Endothelial cell of umbilical vein (primary cell): ENCODE measurements around the gene ST6GALNAC2. TPM values are rescaled to one million over a fixed set of nuclear protein-coding genes. Genes with fewer than 3 reads are reported as not detected.
"Not testable (repeated sequence)": the region's sequence is repeated elsewhere in the genome, so short reads cannot be mapped to it uniquely, and the experiment has no call there.

Experiments used
- BruUV-seq: library from RNA; stranded (reverse); fragments of 400-500 nt; replicated peaks from 2 replicates; lab custom pipeline; 2021; lab: Mats Ljungman, UMichigan
- CTCF ChIA-PET: fragments of 300-600, 350-600 bp; sonication (Branson Sonifier 250); formaldehyde crosslinking; loops from one replicate; lab custom pipeline; 2021; ENCODE audit warnings: antibody characterized with exemption, inconsistent platforms; lab: Charles Lee
- POLR2A ChIA-PET: fragments of 300-600, 350-600 bp; sonication (Branson Sonifier 250); formaldehyde crosslinking; loops from one replicate; lab custom pipeline; 2021; ENCODE audit warnings: antibody characterized with exemption, inconsistent platforms; lab: Charles Lee
- DNase-seq: peaks from one replicate; pipeline ENCODE4 v3.0.0-alpha.2; 2011; ENCODE audit warnings: low read depth, low spot score
- FAIRE-seq: peaks from 2 replicates; lab custom pipeline; 2011; peaks lifted over from hg19 to GRCh38; lab: Jason Lieb, UNC
- H2AFZ ChIP-seq: 2 replicates; pipeline ENCODE4 v1.6.0; 2012; ENCODE audit warnings: low read depth, low read length, control low read depth, inconsistent platforms
- H3K27ac ChIP-seq: 2 replicates; pipeline ENCODE4 v1.5.1; 2011; ENCODE audit warnings: low read depth, mild to moderate bottlenecking, control low read depth, low read length, moderate library complexity; ENCODE audit not compliant: insufficient read depth
- H3K27me3 ChIP-seq, 2 experiments: 2 replicates each; pipeline versions ENCODE4 v1.6.0 to v1.6.1; 2011; ENCODE audit warnings: low read length in 2 of 2, mixed read lengths in 1 of 2; ENCODE audit not compliant: control insufficient read depth in 2 of 2, insufficient read depth in 2 of 2
- H3K36me3 ChIP-seq, 2 experiments: 2 replicates in 1 of 2; 3 replicates in 1 of 2; pipeline ENCODE4 v1.5.1; 2011; ENCODE audit warnings: low read length in 2 of 2, mild to moderate bottlenecking in 1 of 2, moderate library complexity in 1 of 2; ENCODE audit not compliant: control insufficient read depth in 2 of 2, insufficient read depth in 2 of 2; ENCODE audit errors: extremely low read depth in 1 of 2
- H3K4me1 ChIP-seq: 3 replicates; pipeline ENCODE4 v1.5.1; 2011; ENCODE audit warnings: mild to moderate bottlenecking, low read length; ENCODE audit not compliant: control insufficient read depth, insufficient read depth; ENCODE audit errors: extremely low read depth
- H3K4me2 ChIP-seq: 2 replicates; pipeline ENCODE4 v1.6.1; 2011; ENCODE audit warnings: low read length, control low read depth, mixed read lengths; ENCODE audit not compliant: insufficient read depth
- H3K4me3 ChIP-seq, 3 experiments: fragments of 200-600 bp in 1 of 3; sonication (generic), shearing (Covaris generic) in 1 of 3; replicated peaks in 1 of 3; 2 replicates each; pipeline ENCODE4 v1.5.1; 2011 to 2016; ENCODE audit warnings: control low read depth in 3 of 3, low read length in 3 of 3, mild to moderate bottlenecking in 2 of 3, inconsistent platforms in 1 of 3, low read depth in 1 of 3, moderate library complexity in 1 of 3; ENCODE audit not compliant: insufficient read depth in 1 of 3
- H3K79me2 ChIP-seq: 2 replicates; pipeline ENCODE4 v1.6.0; 2012; ENCODE audit warnings: low read length, inconsistent platforms; ENCODE audit not compliant: control insufficient read depth, insufficient read depth
- H3K9ac ChIP-seq: replicated peaks from 2 replicates; pipeline ENCODE3; 2011; ENCODE audit warnings: low read length, control low read depth; ENCODE audit not compliant: insufficient read depth; ENCODE audit errors: extremely low read depth
- H3K9me1 ChIP-seq: replicated peaks from 3 replicates; pipeline ENCODE4 v1.6.0; 2011; ENCODE audit warnings: mild to moderate bottlenecking, low read length; ENCODE audit not compliant: control insufficient read depth, insufficient read depth; ENCODE audit errors: extremely low read depth
- H3K9me3 ChIP-seq: replicated peaks from 2 replicates; pipeline ENCODE4 v1.5.1; 2012; ENCODE audit warnings: low read length, inconsistent platforms; ENCODE audit not compliant: control insufficient read depth, insufficient read depth
- H4K20me1 ChIP-seq: replicated peaks from 2 replicates; pipeline ENCODE3; 2011; ENCODE audit warnings: mild to moderate bottlenecking, low read length; ENCODE audit not compliant: control insufficient read depth, insufficient read depth; ENCODE audit errors: extremely low read depth
- EZH2 ChIP-seq: IDR thresholded peaks from 2 replicates; pipeline ENCODE4 v1.6.1; 2012; ENCODE audit warnings: borderline replicate concordance, low read depth, mild to moderate bottlenecking, moderate library complexity, low read length, inconsistent platforms; ENCODE audit not compliant: severe bottlenecking
- FOS ChIP-seq: IDR thresholded peaks from 2 replicates; pipeline ENCODE4 v1.6.1; 2011; ENCODE audit warnings: mild to moderate bottlenecking, low read length, moderate library complexity, borderline replicate concordance; ENCODE audit not compliant: insufficient read depth
- JUN ChIP-seq: IDR thresholded peaks from 2 replicates; pipeline ENCODE4 v1.6.1; 2011; ENCODE audit warnings: borderline replicate concordance, low read depth; ENCODE audit not compliant: insufficient read length, insufficient read depth
- POLR2A ChIP-seq: IDR thresholded peaks from 2 replicates; pipeline ENCODE4 v1.6.1; 2012; ENCODE audit warnings: low read depth, mild to moderate bottlenecking, control low read depth, low read length
- POLR2AphosphoS5 ChIP-seq: IDR thresholded peaks from 2 replicates; pipeline ENCODE4 v1.6.1; 2012; ENCODE audit warnings: low read depth, mild to moderate bottlenecking, control low read depth, low read length, moderate library complexity; ENCODE audit not compliant: insufficient read depth
- dilution Hi-C: fragments of 300-500 bp; cut with MboI; formaldehyde crosslinking; loops from one replicate; pipeline ENCODE4 v1.15.0; 2019; ENCODE audit warnings: low sequenced_read_pairs; ENCODE audit not compliant: extremely low pct_ligation_motif_present
- intact Hi-C: fragments of 100-400 bp; cut with micrococcal nuclease; formaldehyde crosslinking; loops from one replicate; pipeline ENCODE4 v1.10.0; 2022
- polyA plus RNA-seq, 4 experiments: library from polyadenylated mRNA; depleted of rRNA in 3 of 4; stranded (reverse) in 3 of 4; unstranded in 1 of 4; fragments of >200 nt; gene quantifications; 2 replicates each; pipeline versions ENCODE4 v1.2.1 to v1.2.3, GENCODE V29; 2011 to 2012; ENCODE audit warnings: missing spikeins in 1 of 4
- total RNA-seq: library from RNA; stranded (reverse); gene quantifications from 2 replicates; pipeline ENCODE4 v1.2.3, GENCODE V29; 2021
- TF ChIP-seq, protein P1 (sequence below), 2 donors: IDR thresholded peaks; 1 replicate in 1 of 2; 2 replicates in 1 of 2; pipeline ENCODE4 v1.5.1; 2011; ENCODE audit warnings: low read length in 2 of 2, mild to moderate bottlenecking in 2 of 2, moderate library complexity in 2 of 2, control low read depth in 1 of 2, inconsistent platforms in 1 of 2, low read depth in 1 of 2; ENCODE audit not compliant: insufficient read depth in 1 of 2; ENCODE audit errors: extremely low read depth in 1 of 2

The ST6GALNAC2 gene
- total and polyA plus RNA-seq, 2 donors (not counting 3 experiments of a cell fraction or from before 2014, with no cell fraction given): 0.59 to 1.7 TPM

GRCh38 chr17:76527430-76528111, 58.1 kb downstream of the ST6GALNAC2 start:
- Histone ChIP-seq H3K9me1 (no peaks in the 10 kb centered on the region), H3K27me3 (no peaks in the 10 kb centered on the region), H3K79me2 (no peaks in the 10 kb centered on the region), H3K4me2 (peak overlapping the region; percentile 5), H3K4me1 (peaks cover 23% of the 10 kb centered on the region), H3K9ac (no peak overlapping the region), H3K4me3 (no peak overlapping the region), H4K20me1 (no peaks in the 10 kb centered on the region), H3K9me3 (no peaks in the 10 kb centered on the region), H3K36me3 (no peaks in the 10 kb centered on the region), H2AFZ (peak overlapping the region; percentile 8), H3K27ac (no peak overlapping the region)
- ChIA-PET CTCF (interaction anchor here (0.7 to 4.3 kb wide), 13 partner anchors 9 to 154 kb away, joined by 3 to 60 read pairs (median 4); partner anchors contain the start of genes CYGB and PRCD), POLR2A (interaction anchor here (0.7 to 1.2 kb wide), 3 partner anchors 18 to 139 kb away, joined by 3 to 6 read pairs (median 3); no protein-coding TSS in a partner anchor)
- DNase-seq (peak; percentile 66), FAIRE-seq (peak; percentile 85)
- TF ChIP-seq EZH2 (no peak), POLR2A (no peak), FOS (peak; percentile 63), JUN (no peak), POLR2AphosphoS5 (peak; percentile 30)
- TF ChIP-seq, protein P1, sequence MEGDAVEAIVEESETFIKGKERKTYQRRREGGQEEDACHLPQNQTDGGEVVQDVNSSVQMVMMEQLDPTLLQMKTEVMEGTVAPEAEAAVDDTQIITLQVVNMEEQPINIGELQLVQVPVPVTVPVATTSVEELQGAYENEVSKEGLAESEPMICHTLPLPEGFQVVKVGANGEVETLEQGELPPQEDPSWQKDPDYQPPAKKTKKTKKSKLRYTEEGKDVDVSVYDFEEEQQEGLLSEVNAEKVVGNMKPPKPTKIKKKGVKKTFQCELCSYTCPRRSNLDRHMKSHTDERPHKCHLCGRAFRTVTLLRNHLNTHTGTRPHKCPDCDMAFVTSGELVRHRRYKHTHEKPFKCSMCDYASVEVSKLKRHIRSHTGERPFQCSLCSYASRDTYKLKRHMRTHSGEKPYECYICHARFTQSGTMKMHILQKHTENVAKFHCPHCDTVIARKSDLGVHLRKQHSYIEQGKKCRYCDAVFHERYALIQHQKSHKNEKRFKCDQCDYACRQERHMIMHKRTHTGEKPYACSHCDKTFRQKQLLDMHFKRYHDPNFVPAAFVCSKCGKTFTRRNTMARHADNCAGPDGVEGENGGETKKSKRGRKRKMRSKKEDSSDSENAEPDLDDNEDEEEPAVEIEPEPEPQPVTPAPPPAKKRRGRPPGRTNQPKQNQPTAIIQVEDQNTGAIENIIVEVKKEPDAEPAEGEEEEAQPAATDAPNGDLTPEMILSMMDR (IDR thresholded peaks at IDR 0.05; ENCODE audit: extremely low read depth in 1 of 2, insufficient read depth in 1 of 2, low read depth in 1 of 2, low read length in 2 of 2): peak; percentile 20 to 26
- intact Hi-C loops (loop anchor here (2.0 to 10.0 kb wide), 2 partner anchors 13 to 187 kb away; partner anchors contain the start of genes MXRA7 and PRCD), dilution Hi-C loops (no loop called here)
- BruUV-seq: no TSS peak

GRCh38 chr17:76527016-76527415, 58.6 kb downstream of the ST6GALNAC2 start:
- intact Hi-C loops: loop anchor here (2.0 to 10.0 kb wide), 2 partner anchors 14 to 188 kb away; partner anchors contain the start of genes MXRA7 and PRCD
- BruUV-seq, dilution Hi-C loops: not testable (repeated sequence)

DNA sequence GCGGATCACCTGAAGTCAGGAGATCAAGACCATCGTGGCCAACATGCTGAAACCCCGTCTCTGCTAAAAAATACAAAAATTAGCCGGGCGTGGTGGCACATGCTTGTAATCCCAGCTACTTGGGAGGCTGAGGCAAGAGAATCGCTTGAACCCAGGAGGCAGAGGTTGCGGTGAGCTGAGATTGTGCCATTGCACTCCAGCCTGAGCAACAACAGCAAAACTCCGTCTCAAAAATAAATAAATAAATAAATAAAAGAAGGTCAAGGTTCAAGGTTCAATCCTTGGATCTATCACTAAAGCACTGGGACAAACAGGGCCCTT, 60.2 kb downstream of the ST6GALNAC2 start:
- H3K9ac ChIP-seq, H3K4me3 ChIP-seq, H3K27me3 ChIP-seq, H3K9me1 ChIP-seq, H3K27ac ChIP-seq, FAIRE-seq, H3K79me2 ChIP-seq, DNase-seq, dilution Hi-C loops, H3K9me3 ChIP-seq, H3K4me2 ChIP-seq, H4K20me1 ChIP-seq, BruUV-seq, H2AFZ ChIP-seq, H3K36me3 ChIP-seq: not testable (repeated sequence)
- POLR2A ChIA-PET: interaction anchor here (0.7 kb wide), 1 partner anchor 32 kb away, joined by 4 read pairs; no protein-coding TSS in a partner anchor
- peaks cover 23% of the 10 kb centered on the region for H3K4me1 ChIP-seq
- intact Hi-C loops: loop anchor here (10.0 kb wide), 1 partner anchor 189 kb away; the partner anchor contains the start of gene MXRA7
- CTCF ChIA-PET: interaction anchor here (1.3 to 5.9 kb wide), 8 partner anchors 14 to 156 kb away, joined by 3 to 112 read pairs (median 18); partner anchors contain the start of genes PRCD and ST6GALNAC2

More at GRCh38 chr17:76527016-76527415, 58.6 kb downstream of the ST6GALNAC2 start:
- CTCF ChIA-PET: interaction anchor here (0.9 to 4.3 kb wide), 9 partner anchors 9 to 154 kb away, joined by 3 to 60 read pairs (median 8); partner anchors contain the start of genes CYGB and PRCD
- H3K4me1 ChIP-seq: peaks cover 23% of the 10 kb centered on the region
- H3K36me3 ChIP-seq, H4K20me1 ChIP-seq, H3K9me1 ChIP-seq, H3K27me3 ChIP-seq, H3K27ac ChIP-seq, H3K9ac ChIP-seq, FAIRE-seq, H3K79me2 ChIP-seq, H3K4me2 ChIP-seq, DNase-seq, H3K9me3 ChIP-seq, H3K4me3 ChIP-seq: not testable (repeated sequence)
- peak overlapping the region; percentile 8 for H2AFZ ChIP-seq
- POLR2A ChIA-PET: interaction anchor here (1.0 kb wide), 1 partner anchor 19 kb away, joined by 3 read pairs; no protein-coding TSS in a partner anchor
